Fibroblast of mammary gland (primary cell): ENCODE measurements around the gene PARP3.

Source experiments
- DNase-seq: peaks from one replicate; pipeline ENCODE4 v3.0.0-alpha.2; 2010; ENCODE audit warnings: low read depth
- H3K4me3 ChIP-seq: 2 replicates; pipeline ENCODE4 v1.5.1; 2011; ENCODE audit warnings: low read depth, mild to moderate bottlenecking, low read length, moderate library complexity; ENCODE audit not compliant: control insufficient read depth
- TF ChIP-seq, protein P1 (sequence below): conservative IDR thresholded peaks from 2 replicates; pipeline ENCODE4 v1.5.1; 2011; ENCODE audit warnings: low read depth, low read length, inconsistent platforms; ENCODE audit not compliant: control insufficient read depth, insufficient read depth

Gene PARP3

DNA sequence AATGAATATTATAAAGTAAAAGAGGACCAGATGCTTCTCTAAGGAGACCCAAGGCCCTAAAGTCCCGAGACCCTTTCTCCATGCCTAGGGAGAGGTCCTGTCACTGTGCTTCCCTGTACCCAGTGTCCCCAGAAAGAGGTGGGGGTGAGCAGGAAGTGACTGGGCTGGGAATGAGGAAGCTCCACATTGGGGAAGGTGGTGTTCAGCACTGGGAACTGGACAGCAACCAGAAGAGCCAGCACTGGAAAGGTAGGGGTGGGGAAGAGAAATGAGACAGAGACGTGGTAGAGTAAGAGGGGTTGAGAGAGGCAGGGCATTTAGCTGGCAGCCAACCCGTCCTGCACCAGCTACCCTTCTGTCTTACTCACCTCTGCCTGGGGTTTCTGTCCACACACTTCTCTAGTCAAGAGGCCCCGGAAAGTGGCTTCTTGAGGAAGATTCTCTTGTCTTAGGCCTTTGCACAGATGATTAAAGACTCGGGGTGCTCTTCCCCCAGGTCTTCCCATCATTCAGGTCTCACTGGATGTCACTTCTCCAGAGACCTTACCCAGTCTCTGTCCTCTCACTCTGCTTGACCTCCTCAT, 12.7 kb upstream of the PARP3 start:
- DNase-seq, result peak; percentile 7
- TF ChIP-seq, protein P1, sequence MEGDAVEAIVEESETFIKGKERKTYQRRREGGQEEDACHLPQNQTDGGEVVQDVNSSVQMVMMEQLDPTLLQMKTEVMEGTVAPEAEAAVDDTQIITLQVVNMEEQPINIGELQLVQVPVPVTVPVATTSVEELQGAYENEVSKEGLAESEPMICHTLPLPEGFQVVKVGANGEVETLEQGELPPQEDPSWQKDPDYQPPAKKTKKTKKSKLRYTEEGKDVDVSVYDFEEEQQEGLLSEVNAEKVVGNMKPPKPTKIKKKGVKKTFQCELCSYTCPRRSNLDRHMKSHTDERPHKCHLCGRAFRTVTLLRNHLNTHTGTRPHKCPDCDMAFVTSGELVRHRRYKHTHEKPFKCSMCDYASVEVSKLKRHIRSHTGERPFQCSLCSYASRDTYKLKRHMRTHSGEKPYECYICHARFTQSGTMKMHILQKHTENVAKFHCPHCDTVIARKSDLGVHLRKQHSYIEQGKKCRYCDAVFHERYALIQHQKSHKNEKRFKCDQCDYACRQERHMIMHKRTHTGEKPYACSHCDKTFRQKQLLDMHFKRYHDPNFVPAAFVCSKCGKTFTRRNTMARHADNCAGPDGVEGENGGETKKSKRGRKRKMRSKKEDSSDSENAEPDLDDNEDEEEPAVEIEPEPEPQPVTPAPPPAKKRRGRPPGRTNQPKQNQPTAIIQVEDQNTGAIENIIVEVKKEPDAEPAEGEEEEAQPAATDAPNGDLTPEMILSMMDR, result no peak
- no peak overlapping the region for H3K4me3 ChIP-seq

DNA sequence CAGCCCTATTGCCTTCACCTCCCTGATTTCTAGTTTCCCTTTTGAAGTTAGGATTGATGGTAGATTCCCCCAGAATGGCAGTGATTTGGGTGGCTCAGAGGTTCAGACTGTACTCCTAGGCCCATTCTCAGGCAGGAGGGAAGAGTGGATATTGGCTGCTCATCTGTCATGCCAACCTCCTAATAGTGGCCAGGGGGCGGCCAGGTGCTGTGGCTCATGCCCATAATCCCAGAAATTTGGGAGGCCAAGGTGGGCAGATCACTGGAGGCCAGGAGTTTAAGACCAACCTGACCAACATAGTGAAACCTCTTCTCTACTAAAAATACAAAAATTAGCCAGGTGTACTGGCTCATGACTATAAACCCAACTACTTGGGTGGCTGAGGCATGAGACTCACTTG, 11.7 kb upstream of the PARP3 start:
- DNase-seq, result no peak
- no peak overlapping the region for H3K4me3 ChIP-seq
- TF ChIP-seq, protein P1, result no peak

DNA sequence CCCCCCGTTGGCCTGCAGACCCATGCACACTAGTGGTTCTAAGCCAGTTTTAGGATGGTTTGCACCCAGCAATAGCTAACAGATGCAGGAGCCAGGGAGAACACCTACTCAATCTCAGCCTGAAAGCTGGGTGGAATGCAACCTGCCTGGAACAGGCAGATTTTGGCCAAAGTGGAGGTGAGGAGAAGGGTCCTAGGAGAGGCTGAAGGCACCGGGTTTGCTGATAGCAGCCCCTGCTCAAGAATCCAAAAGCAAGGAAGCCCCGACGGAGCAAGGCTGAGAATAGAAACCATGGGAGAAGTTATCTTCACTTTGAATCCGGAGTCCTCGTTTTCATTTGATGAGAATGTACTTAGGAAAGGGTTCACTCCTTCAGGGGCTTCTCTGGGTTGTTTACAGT, 10.4 kb upstream of the PARP3 start:
- H3K4me3 ChIP-seq, result no peak overlapping the region
- TF ChIP-seq, protein P1, result no peak
- DNase-seq, result no peak

DNA sequence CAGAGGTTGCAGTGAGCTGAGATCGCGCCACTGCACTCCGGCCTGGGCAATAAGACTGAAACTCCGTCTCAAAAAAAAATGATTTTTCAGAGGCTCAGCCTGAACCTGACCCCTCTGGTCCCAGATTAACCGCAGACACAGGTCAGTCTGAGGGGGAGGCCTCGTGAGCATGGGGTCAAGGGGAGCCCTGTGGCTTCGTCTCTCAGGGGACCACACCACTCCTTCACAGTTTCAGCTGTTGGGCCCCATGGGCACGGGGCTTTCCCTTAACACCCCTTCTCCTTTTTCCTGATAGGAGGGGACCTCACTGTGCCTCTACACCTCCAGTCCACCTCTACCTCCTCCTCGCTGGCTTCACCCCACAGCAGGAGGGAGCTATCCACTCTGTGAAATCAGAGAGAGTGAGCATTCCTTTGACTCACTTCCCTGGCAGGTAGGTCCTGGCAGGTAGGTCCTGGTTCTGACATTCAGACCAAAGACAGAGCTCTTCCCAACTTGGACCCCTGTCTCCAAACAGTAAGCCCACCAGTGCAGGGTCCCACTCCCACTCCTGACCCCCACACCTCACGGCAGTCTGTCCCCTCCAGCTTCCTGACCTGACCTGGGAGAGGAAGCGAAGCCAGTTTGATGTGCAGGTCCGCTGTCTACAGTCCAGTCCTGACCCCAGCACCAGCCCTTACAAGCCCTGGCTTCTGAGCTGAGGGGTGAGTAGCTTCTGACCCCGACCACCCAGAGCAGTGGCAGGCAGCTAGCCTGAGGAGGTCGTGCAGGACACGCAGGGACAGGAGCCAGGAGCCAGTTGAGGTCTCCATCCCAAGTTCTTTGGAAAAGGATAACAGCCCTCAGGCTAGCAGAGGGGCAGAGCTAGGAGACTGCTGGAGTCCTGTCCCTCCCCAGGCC, 9.4 kb upstream of the PARP3 start:
- no peak overlapping the region for H3K4me3 ChIP-seq
- DNase-seq, result no peak
- TF ChIP-seq, protein P1, result no peak

DNA sequence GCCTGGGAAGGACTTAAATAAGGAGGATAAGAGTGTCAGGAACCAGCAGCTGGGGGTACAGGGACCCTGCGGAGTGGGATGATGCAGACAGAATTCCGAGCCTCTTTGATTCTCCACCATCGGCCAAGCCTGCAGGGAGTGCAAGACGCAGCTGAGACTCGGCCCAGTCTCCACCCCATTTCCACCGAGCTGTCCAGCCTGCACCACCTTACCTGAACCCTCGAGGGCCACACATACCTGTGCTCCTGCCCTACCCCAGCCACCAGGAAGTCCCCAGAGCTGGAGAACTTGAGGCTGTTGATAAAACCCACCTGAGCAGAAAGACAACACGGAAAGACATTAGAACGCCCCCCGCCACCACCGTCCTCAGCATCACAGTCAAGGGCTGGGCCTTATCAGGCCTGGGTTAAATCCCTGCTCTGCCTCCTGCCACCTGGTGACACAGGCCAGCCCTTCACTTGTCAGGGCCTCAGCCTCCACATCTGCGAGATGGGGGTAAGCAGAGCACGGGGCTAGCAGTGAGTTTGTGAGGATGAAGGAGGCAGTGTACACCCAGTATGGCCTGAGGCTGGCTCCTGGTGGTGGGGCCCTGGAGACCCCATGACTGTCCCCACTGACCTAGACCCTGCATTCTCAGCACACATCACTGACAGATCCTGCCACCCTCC, 8.6 kb upstream of the PARP3 start:
- DNase-seq, result no peak
- TF ChIP-seq, protein P1, result no peak
- H3K4me3 ChIP-seq, result no peak overlapping the region

DNA sequence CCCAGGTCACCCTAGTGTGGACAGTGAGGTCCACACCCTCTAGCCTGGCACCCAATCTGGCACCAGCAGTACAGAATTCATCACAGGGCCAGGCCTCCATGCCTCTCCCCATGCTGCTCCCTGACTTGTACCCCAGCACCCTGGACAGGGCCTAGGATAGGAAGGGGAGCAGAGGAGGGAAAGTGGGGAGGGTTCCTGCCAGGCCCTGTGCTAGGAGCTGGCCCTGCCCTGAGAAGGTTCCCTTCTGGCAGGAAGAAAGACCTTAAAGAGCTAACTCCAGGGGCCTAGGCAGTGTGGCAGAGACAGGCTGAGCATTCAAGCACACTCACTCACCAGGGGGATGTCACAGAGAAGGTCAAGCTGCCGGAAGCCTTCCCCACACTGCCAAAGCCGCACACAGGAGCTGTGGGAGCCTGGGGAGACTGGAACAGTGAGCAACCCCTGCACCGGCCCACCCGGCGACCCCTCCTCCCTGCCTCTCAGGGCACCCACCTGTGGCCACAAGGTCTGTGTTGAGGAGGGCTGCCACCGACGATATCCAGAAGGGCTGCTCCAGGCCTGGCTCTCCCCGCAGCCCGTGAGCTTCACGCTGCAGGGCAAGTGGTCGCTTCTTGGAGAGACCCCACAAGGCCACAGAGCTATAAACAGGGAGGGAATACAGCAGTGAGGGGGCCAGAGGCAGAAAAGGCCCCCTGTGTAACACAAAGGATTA, 7.9 kb upstream of the PARP3 start:
- no peak overlapping the region for H3K4me3 ChIP-seq
- DNase-seq, result no peak
- TF ChIP-seq, protein P1, result no peak
